GM19239 (cell line): ENCODE results near the gene P2RX5.
A peak's percentile ranks its signal among the peaks of the same experiment; 100 is the strongest.

ENCODE experiments used
- DNase-seq: peaks from one replicate; pipeline ENCODE4 v3.0.0; 2011; ENCODE audit warnings: low spot score; ENCODE audit not compliant: insufficient read length
- FAIRE-seq: peaks from 2 replicates; lab custom pipeline; 2011; peaks lifted over from hg19 to GRCh38; lab: Jason Lieb, UNC

P2RX5 gene

DNA sequence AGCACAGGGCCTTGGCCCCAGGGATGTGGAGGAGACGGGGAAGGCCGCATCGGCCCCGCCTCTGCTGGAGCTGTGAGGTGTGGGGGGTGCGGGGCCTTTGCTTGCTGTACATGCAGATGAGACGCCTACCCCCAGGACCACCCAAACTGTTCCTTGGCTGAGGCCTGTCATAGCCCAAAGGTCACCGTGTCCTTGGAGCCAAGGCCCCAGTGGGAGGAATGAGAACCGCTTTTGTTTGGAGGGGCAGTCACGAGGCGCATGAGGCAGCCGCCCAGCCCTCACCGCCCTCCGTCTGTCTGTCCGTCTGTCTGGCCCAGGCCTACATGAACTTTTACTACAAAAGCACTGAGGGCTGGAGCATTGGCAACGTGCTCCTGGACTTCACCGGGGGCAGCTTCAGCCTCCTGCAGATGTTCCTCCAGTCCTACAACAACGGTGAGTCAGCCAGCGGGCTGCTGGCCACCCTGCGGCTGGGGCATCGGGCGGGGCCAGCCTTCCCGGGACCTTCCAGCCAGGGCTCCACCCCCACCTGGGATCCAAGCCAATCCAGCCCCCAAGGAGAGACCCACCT lies 36.3 kb downstream of the P2RX5 start:
- DNase-seq (no peak), FAIRE-seq (no peak)

DNA sequence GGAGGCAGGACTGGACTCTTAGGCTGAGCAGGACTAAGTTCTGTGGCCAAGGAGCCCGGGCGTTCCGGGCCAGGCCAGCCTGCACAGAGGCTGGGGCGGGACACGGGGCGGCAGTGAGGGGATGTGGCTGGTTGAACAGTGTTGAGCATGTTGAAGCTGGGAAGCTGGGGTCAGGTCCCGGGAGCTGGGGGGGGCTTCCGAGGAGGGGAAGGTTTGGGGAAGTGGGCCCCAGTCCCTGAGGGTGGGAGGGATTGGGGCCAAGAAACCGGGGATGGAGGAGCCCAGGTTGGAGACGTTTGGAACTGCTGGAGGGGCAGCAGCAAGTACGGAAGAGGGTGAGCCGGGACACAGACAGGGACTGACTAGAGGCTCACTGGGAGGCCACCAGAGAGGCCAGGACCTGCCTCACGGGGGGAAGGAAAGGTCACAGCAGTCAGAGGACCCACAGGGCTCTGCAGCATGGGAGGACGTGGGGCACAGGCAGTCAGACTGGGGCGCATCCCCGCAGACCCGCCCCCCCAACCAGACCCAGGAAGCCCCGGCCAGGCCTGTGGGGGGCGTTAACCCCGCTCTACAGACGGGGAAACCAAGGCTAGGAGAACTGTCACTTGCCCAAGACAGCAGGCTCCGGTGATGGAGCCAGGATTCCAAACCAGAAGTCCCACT lies 37.0 kb downstream of the P2RX5 start:
- FAIRE-seq: no peak
- DNase-seq: no peak

DNA sequence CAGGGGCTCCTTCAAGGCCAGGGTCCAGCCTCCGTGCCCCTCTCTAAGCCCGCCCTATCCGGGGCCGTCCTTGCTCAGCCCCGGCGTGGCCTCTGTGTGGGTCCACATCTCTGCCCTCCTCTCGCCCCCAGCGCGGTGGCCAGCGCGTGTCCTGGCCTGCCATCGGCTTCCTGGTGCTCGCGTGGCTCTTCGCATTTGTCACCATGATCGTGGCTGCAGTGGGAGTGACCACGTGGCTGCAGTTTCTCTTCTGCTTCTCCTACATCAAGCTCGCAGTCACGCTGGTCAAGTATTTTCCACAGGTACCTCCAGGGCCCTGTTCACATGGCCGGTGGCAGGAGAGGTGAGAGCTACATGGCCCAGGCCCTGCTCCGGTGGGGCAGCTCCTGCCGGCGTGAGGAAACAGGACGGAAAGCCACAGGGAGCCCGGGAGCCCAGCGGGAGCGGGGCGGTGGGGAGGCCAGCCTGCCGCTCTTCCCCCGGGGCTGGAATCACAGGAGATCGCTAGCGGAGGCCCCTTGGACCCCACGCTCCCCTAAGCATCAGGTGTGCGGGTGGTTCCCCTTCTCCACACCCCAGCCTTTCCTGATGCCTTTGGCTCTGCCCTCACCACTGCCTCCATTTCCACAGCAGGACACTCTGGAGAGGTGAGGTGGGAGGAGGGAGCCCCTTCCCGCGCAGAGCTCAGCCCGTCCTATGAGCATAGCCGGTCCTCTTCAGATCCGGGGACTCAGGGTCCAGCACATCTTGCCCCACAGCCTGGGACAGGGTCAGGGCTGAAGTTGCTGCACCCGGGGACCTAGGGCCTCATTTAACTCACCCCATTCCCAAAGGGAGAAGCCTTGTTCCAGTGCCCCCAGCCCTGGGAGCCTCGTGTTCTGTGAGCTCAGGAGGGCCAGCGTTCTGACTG lies 37.8 kb downstream of the P2RX5 start:
- DNase-seq: no peak
- no peak for FAIRE-seq

DNA sequence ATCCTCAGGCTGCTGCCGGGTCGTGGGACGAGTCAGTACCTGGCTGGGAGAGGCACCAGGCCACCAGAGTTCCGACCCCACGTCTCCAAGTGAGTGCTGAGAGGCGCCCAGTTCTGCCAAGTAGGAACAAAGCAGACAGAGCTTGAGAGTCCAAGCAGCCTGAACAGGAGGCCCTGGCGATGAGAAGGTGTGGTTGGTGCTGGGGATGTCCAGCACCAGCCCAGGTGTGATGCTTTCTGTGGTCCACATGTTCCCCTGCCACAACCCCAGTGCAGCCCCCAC lies 38.4 kb downstream of the P2RX5 start:
- no peak for FAIRE-seq
- DNase-seq: no peak

DNA sequence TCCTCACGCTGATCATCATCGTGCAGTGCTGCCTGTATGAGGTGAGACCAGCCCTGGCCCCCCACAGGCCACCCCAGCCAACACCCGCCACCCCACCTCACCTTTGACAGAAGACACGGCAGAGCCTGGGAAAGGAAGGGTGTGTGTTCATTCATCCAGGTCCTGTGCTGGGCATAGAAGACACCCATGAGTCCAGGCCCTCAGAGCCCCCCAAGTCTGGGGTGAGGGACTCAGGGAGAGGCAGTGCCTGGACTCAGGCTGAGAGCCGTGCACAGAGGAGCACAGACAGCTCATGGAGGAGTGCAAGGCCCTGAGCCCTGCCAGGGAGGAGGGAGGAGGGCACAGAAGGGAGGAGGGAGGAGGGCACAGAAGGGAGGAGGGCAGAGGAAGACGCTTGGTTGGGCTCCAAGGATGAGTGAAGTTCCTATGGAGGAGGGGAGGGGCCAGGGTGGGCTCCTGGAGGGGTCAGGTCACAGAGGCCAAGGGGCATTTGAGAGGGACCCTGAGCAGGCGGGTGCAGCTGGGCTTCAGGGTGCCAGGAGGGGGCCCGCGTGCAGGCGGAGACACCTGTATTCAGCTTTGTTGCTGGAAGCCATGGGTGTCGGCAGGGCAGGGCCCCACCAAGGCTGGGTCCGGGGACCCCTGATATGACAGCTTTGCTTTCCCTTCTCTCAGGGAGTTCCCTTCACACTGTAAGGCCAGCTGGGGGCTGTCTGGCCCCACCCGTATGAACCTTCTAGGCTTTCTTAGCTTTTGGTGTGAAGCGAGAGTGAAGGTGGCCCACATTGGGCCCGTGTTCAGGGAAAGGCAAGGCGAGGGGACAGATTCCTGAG lies 39.0 kb downstream of the P2RX5 start:
- DNase-seq: no peak
- FAIRE-seq: no peak

DNA sequence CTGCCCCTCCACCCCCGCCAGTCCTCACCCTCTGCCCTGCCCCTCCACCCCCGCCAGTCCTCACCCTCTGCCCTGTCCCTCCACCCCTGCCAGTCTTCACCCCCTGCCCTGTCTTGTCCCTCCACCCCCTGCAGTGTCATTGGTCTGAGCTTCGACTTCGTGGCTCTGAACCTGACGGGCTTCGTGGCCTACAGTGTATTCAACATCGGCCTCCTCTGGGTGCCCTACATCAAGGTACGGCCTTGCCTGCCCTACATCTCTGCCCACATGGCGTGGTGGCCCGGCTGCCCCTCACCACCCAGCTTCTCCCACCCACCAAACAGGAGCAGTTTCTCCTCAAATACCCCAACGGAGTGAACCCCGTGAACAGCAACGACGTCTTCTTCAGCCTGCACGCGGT lies 39.6 kb downstream of the P2RX5 start:
- DNase-seq (no peak), FAIRE-seq (no peak)

DNA sequence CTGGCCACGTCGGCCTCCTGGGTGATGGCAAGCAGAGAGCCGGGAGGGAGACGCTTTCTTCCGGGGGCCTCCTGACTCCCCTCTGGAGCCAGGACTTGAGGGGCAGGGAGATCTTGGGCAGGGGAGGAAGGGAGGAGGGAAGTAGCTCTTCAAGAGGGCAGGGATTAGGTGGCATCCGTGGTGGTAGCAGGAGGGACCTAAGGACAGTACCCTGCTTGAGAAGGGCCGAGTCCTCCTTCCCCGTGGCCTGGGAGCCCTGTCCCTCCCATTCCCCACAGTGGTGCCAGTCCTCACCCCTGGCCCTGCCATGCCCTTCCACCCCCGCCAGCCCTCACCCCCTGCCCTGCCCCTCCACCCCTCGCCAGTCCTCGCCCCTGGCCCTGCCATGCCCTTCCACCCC lies 40.2 kb downstream of the P2RX5 start:
- no peak for FAIRE-seq
- DNase-seq: no peak

DNA sequence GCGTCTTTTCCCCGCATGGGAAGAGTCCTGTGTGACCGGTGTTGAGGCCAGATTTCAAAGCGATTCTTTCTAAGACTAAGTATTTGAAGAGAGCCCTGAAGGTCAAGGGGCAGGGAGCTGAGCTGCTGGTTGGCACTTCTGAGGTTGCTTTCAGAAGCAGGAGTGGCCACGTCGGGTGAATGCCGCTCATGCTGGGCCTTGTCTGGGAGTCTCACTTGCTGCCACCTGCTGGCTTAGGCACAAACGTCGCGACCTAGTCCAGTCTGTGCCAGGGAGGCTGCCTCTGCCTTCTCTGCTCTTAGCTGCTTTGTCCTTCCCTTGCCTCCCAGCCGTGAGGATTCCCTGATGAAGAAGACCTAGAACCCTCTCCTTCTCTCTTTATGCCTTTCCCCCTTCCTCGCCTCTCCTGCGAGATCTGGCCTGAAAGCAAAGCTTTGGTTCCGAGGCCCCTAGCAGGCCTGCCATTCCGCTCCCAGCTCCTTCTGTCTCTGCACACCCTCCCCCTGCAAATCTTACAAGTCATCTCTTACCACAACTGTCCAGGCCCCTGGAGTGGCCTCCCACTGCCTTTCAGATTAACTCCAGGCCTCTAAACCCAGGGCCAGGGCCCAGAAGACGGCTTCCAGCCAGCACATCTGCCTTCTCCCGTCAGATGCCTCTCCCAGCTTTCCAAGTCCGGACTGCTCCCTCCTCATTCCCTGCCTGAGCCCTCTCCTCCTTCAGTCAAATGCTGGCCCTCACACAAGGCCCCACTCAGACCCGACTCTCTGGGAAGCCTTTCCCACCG lies 48.0 kb downstream of the P2RX5 start:
- peak; percentile 80 for FAIRE-seq

DNA sequence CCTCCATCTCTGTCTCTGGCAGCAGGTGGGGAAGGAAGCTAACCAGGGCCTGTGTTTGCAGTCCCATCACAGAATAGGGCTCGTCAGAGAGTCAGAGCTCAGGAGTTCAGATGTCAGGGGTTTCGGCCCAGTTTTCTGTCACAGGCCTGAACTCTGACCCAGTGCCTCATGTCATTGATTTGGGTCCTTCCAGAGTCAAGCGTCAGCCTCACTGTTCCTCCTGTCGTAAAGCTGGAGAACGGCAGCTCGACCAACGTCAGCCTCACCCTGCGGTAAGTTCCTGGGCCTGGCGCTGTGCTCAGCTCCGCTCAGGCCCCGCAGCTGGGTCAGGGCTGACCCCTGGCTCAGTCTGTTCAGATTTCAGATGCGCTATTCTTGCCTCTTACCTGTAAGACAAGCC lies 48.7 kb downstream of the P2RX5 start:
- FAIRE-seq (no peak), DNase-seq (no peak)

More for the DNA sequence above, 48.0 kb downstream of the P2RX5 start:
- no peak for DNase-seq

DNA sequence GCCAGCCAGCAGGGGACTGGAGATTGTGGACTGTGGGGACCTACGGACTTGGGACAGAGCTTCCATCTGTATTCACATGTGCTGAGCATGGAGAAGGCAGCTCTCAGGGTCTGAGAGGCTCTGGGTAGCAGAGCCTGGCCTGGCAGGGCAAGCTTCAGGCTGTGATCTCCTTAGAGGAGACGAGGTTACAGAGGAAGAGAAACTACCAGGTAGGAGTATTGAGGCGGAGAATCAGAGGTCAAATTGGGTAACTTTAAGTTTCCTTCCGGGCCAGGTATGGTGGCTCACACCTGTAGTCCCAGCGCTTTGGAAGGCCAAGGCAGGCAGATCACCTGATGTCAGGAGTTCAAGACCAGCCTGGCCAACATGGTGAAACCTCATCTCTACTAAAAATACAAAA lies 50.6 kb downstream of the P2RX5 start:
- no peak for DNase-seq
- FAIRE-seq: peak; percentile 58

DNA sequence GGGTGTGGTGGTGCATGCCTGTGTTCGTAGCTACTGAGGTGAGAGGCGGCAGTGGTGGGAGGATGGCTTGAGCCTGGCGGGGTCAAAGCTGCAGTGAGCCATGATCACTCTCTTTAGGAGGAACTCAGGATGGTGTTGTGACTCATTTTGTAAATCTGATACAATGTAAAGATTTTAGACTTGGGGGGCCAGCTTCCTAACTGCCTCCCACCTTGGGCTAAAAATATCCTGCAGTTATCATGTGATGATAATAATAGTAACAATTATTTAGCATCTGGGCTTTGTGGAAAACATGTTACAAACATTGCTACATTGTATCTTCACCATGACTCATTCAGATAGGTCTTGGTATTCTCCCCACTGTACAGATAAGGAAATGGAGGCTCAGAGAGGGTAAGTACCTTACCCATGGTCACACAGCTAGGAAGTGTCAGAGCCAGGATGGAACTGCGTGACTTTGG lies 52.0 kb downstream of the P2RX5 start:
- FAIRE-seq (no peak), DNase-seq (no peak)

DNA sequence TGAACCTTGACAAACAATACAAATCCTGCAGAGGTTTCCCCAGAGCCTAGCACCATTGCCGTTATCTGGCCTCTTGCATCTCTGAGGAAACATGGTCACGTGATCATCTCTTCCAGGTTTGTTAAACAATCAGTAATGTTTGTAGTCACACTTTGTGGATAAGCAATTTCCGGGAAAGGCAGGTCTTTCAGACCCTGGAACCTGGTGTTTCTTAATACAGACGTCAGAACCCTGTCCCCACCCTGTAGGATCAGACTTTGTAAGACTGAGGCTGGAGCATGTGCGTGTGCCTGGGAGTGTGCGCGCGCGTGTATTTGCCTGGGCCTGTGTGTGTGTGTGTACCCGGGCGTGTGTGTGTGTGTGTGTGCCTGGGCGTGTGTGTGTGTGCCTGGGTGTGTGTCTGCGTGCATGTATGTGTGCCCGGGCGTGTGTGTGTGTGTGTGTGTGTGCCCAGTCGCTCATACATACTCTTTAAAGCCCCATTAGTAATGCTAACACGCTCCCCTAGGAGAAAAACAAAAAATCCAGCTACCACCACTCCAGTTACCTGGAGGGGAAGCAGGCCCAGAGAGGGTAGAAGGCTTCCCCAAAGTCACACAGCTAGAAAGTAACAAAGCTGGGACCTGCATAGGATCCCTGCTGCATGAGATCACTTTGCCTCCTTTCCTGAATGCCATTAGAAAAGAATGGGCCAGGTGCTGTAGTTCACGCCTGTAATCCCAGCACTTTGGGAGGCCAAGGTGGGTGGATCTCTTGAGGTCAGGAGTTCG lies 54.1 kb downstream of the P2RX5 start:
- no peak for DNase-seq
- FAIRE-seq: no peak

DNA sequence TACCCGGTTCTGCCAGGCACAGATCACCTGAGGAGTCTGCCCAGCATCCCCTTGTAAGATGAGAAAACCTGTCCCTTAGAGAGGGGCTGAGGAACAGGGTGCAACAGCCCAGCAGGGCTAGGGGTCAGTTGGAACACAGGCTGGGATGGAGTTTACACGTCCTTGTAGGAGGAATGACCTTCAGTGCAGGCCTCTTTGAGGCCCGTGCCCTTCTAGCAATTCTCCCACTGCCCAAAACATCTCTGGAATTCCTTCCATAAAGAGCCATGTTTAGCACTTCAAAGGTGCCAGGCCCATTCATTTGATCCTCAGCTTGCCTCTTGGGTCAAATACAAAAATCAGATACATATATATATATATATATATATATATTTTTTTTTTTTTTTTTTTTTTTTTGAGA lies 54.9 kb downstream of the P2RX5 start:
- FAIRE-seq (no peak), DNase-seq (no peak)

DNA sequence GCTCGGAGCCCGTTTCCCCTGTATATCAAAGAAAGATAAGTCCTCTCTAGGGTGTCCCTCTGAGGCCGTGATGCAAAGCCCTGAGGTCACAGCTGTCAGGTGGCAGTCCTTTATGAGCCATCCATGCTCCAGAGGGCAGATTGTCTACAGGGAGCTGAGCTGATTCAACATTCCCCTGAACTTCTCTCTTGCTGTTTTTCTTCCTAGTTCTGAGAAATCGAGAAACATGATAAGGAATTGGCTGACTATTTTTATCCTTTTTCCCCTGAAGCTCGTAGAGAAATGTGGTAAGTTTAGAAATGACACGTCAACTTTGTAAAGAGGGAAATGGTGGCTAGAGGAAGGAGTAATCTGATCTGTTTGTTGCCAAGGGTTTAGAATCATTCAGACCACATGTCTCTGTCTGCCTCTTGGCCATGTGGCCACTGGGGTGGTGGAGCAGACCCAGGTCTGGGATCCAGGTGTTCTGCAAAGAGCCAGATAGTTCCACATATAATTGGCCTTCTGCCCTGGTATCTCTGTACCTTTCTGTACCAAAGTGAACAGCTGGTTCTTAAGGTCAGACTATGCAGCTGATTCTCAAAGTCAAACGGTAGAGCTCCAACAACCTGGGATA lies 55.9 kb downstream of the P2RX5 start:
- DNase-seq (no peak), FAIRE-seq (peak; percentile 59)

DNA sequence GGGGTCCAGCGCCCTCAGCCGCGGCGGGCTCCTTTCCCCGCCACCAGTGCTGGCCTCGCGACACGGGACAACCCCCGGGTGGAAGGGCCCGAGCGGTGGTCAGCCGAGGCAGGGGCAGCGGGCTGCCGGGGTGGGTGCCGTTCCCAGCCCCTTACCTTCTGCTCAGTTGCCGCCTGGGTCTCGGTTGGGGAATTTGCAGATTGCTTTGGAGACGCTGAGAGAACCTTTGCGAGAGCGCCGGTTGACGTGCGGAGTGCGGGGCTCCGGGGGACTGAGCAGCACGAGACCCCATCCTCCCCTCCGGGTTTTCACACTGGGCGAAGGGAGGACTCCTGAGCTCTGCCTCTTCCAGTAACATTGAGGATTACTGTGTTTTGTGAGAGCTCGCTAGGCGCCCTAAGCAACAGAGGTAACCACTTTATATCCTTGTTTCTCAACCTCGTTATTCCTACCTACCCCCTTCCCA lies 59.0 kb downstream of the P2RX5 start:
- DNase-seq: no peak
- no peak for FAIRE-seq

DNA sequence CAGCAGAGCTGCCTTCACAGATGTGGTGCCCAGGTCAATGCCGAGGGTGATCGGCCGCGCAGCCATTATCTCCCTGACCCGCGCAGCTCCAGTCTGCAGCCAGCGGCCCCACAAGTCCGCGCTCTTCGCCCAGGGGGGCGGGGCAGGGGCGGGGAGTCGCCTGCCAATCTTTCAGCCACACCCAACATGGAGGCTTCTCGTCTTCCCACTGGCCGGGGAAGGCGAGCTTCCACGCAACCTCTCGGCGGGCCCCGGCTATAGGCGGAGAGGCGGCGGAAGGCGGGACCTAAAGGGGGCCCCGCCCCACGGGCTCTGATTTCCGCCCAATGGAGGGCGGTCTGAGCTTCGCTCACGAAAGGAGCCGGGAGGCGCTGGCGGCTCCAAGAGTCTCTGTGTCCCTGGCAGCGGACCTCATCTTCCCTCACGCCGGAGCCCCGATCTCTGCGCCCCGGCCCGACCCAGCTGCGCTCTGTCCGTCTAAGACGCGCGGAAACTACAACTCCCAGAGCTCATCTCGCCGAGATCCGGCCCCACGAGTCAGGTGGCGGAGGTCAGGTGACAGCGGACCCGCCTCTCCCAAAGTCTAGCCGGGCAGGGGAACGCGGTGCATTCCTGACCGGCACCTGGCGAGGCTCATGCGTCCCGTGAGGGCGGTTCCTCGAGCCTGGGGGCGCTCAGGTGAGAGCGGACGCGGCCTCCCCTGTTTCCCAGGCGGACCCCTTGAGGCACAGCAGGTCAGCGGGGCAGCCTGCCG lies 59.6 kb downstream of the P2RX5 start, which contains the start of the genes CTNS and SHPK:
Gene CTNS, plus strand, starts transcription at position 607 of the 754 bp plus-strand sequence. CDS start 3,447 bp downstream, outside the sequence.
Gene SHPK, minus strand, starts transcription at position 97 of the 754 bp plus-strand sequence. Its CDS starts 31 bp downstream, at position 66.
- DNase-seq (peak; percentile 99), FAIRE-seq (peak; percentile 97)

DNA sequence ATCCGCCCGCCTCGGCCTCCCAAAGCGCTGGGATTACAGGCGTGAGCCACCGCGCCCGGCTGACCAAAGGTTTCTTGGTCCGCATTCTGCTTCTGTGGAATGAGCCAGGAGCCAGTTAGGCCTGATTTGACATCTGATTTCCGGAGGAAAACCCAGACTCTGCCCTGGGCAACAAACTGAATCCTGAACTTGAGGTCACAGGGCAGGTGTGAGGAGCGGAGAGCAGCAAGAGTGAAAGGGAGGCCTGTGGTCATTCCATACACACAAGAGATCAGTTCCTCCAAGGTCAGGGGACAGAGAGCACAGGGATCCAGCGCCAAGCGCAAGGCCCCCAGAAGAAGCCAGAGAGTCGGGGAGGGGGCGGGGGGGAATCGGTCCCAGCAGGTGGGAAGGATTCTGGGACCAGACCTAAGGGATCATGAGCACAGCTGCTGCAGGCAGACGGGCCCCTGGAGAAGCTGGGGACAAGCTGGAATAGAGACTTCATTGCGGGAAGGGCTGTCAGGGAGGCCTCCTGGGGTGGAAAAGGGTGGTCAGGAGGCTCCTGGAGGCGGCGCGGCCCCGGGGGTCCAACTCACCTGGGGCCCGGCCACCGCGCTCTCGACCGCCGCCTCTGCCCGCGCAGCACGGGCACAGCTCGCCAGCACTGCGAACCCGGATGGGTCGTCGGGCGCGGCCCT lies 60.3 kb downstream of the P2RX5 start:
- no peak for DNase-seq
- FAIRE-seq: no peak
